Neural cell (in vitro differentiated cells): ENCODE measurements around the gene GON4L. TPM values are rescaled to one million over a fixed set of nuclear protein-coding genes. Genes with fewer than 3 reads are reported as not detected.

Experiments used
- H2AFZ ChIP-seq: fragments of 200-600, 300-800 bp; sonication (generic), shearing (Covaris generic); 2 replicates; pipeline ENCODE4 v1.6.0; 2014; ENCODE audit warnings: low read depth, mild to moderate bottlenecking, antibody characterized with exemption, low read length, moderate library complexity
- H3F3A ChIP-seq: fragments of 200-600 bp; shearing (Covaris generic); 2 replicates; pipeline ENCODE4 v1.6.1; 2016; ENCODE audit warnings: mild to moderate bottlenecking, moderate library complexity, mixed read lengths, antibody characterized with exemption, low read length; ENCODE audit not compliant: insufficient read depth, poor library complexity, severe bottlenecking
- H3K27ac ChIP-seq: fragments of 200-600, 300-800 bp; sonication (generic), shearing (Covaris generic); 2 replicates; pipeline ENCODE4 v1.5.1; 2014; ENCODE audit warnings: mild to moderate bottlenecking, low read length, moderate library complexity
- H3K27me3 ChIP-seq: fragments of 300-800, 200-600 bp; sonication (generic), shearing (Covaris generic); 2 replicates; pipeline ENCODE4 v1.6.0; 2014; ENCODE audit warnings: mild to moderate bottlenecking, low read depth, low read length, moderate library complexity; ENCODE audit not compliant: insufficient read depth
- H3K36me3 ChIP-seq: fragments of 300-800, 200-600 bp; sonication (generic), shearing (Covaris generic); 2 replicates; pipeline ENCODE4 v1.5.1; 2014; ENCODE audit warnings: mild to moderate bottlenecking, antibody characterized with exemption, low read length, moderate library complexity; ENCODE audit not compliant: insufficient read depth
- H3K4me2 ChIP-seq: fragments of 300-800, 200-600 bp; sonication (generic), shearing (Covaris generic); 2 replicates; pipeline ENCODE4 v1.6.0; 2014; ENCODE audit warnings: mild to moderate bottlenecking, low read length
- H3K4me3 ChIP-seq: fragments of 300-800, 200-600 bp; sonication (generic), shearing (Covaris generic); 2 replicates; pipeline ENCODE4 v1.5.1; 2014; ENCODE audit warnings: mild to moderate bottlenecking, low read length, moderate library complexity
- H3K79me2 ChIP-seq: fragments of 200-600 bp; shearing (Covaris generic); replicated peaks from 2 replicates; pipeline ENCODE4 v1.6.0; 2014; ENCODE audit warnings: mild to moderate bottlenecking, low read length, moderate library complexity; ENCODE audit not compliant: insufficient read depth
- H3K9ac ChIP-seq: fragments of 300-800, 200-600 bp; sonication (generic), shearing (Covaris generic); 2 replicates; pipeline ENCODE4 v1.6.1; 2016; ENCODE audit warnings: mild to moderate bottlenecking, low read length, mixed read lengths
- H3K9me2 ChIP-seq: fragments of 200-600 bp; shearing (Covaris generic); 2 replicates; pipeline ENCODE4 v1.6.1; 2016; ENCODE audit warnings: mild to moderate bottlenecking, low read length, mixed read lengths; ENCODE audit not compliant: insufficient read depth
- H3K9me3 ChIP-seq: fragments of 200-600, 300-800 bp; sonication (generic), shearing (Covaris generic); 2 replicates; pipeline ENCODE4 v1.6.1; 2016; ENCODE audit warnings: mild to moderate bottlenecking, mixed run types, low read length, moderate library complexity, mixed read lengths
- H4K20me1 ChIP-seq: fragments of 200-600 bp; shearing (Covaris generic); 2 replicates; pipeline ENCODE4 v1.6.1; 2016; ENCODE audit warnings: mild to moderate bottlenecking, mixed run types; ENCODE audit not compliant: insufficient read depth
- CTCF ChIP-seq: fragments of 450-650 bp; IDR thresholded peaks from 2 replicates; pipeline ENCODE4 v1.5.1; 2014; ENCODE audit warnings: antibody characterized with exemption, mild to moderate bottlenecking, moderate library complexity; ENCODE audit not compliant: poor library complexity, severe bottlenecking
- EP300 ChIP-seq: fragments of 450-650 bp; conservative IDR thresholded peaks from 2 replicates; pipeline ENCODE4 v1.6.1; 2014; ENCODE audit warnings: antibody characterized with exemption, mild to moderate bottlenecking, moderate library complexity; ENCODE audit not compliant: poor library complexity, severe bottlenecking
- EZH2 ChIP-seq: fragments of 200-600, 300-800 bp; shearing (Covaris generic), sonication (generic); IDR thresholded peaks from 2 replicates; pipeline ENCODE4 v1.6.1; 2014; ENCODE audit warnings: antibody characterized with exemption, low read length, borderline replicate concordance, mild to moderate bottlenecking; ENCODE audit not compliant: insufficient read depth, poor library complexity, severe bottlenecking
- MXI1 ChIP-seq: fragments of 450-650 bp; conservative IDR thresholded peaks from 2 replicates; pipeline ENCODE4 v1.6.1; 2014; ENCODE audit warnings: antibody characterized with exemption, mild to moderate bottlenecking; ENCODE audit not compliant: poor library complexity, severe bottlenecking
- POLR2AphosphoS5 ChIP-seq: IDR thresholded peaks from 2 replicates; pipeline ENCODE4 v1.6.1; 2012
- RAD21 ChIP-seq: fragments of 450-650 bp; conservative IDR thresholded peaks from 2 replicates; pipeline ENCODE4 v1.6.1; 2014; ENCODE audit warnings: antibody characterized with exemption, mild to moderate bottlenecking, moderate library complexity
- REST ChIP-seq: IDR thresholded peaks from 2 replicates; pipeline ENCODE4 v1.6.1; 2012; ENCODE audit warnings: borderline replicate concordance
- SMC3 ChIP-seq: fragments of 450-650 bp; conservative IDR thresholded peaks from 2 replicates; pipeline ENCODE4 v1.6.1; 2014; ENCODE audit warnings: antibody characterized with exemption, mild to moderate bottlenecking, moderate library complexity; ENCODE audit not compliant: poor library complexity
- TAF1 ChIP-seq: IDR thresholded peaks from 2 replicates; pipeline ENCODE4 v1.6.1; 2012; ENCODE audit warnings: low read depth
- polyA plus RNA-seq: library from polyadenylated mRNA; depleted of rRNA; stranded (reverse); fragments of >200 nt; gene quantifications from 2 replicates; pipeline ENCODE4 v1.2.3, GENCODE V29; 2014

The GON4L gene
- polyA plus RNA-seq, 1 donor from 2014 or later, result 30.2 TPM

- Histone ChIP-seq H3K27me3 (no peaks in the 10 kb centered on the region), H3K36me3 (no peaks in the 10 kb centered on the region), H3K27ac (no peak overlapping the region), H3K4me2 (no peak overlapping the region), H3K9me2 (no peaks in the 10 kb centered on the region), H3K4me3 (no peak overlapping the region), H4K20me1 (no peaks in the 10 kb centered on the region), H2AFZ (no peak overlapping the region), H3F3A (no peaks in the 10 kb centered on the region), H3K79me2 (peaks cover 41% of the 10 kb centered on the region), H3K9me3 (no peaks in the 10 kb centered on the region), H3K9ac (no peak overlapping the region)
- no peak for TF ChIP-seq CTCF
- no peak for TF ChIP-seq SMC3
- no peak for TF ChIP-seq EZH2
- TF ChIP-seq EP300, result no peak
- TF ChIP-seq TAF1, result no peak
- TF ChIP-seq POLR2AphosphoS5, result no peak
- no peak for TF ChIP-seq MXI1
- TF ChIP-seq REST, result no peak
- no peak for TF ChIP-seq RAD21
These were observed 9.0 kb downstream of the GON4L start for GRCh38 chr1:155847823-155848529.

- no peak overlapping the region for H3K27ac ChIP-seq
- H4K20me1 ChIP-seq, result no peaks in the 10 kb centered on the region
- H3K9me3 ChIP-seq, result no peaks in the 10 kb centered on the region
- H3K36me3 ChIP-seq, result no peaks in the 10 kb centered on the region
- no peak overlapping the region for H2AFZ ChIP-seq
- no peak overlapping the region for H3K9ac ChIP-seq
- TF ChIP-seq TAF1 (no peak), CTCF (no peak), REST (no peak), MXI1 (no peak), SMC3 (no peak), POLR2AphosphoS5 (no peak), RAD21 (no peak), EP300 (no peak), EZH2 (no peak)
- no peaks in the 10 kb centered on the region for H3K27me3 ChIP-seq
- H3F3A ChIP-seq, result no peaks in the 10 kb centered on the region
- H3K4me2 ChIP-seq, result no peak overlapping the region
- H3K4me3 ChIP-seq, result no peak overlapping the region
- H3K79me2 ChIP-seq, result peaks cover 34% of the 10 kb centered on the region
- H3K9me2 ChIP-seq, result no peaks in the 10 kb centered on the region
These were observed 12.1 kb downstream of the GON4L start for GRCh38 chr1:155844860-155845421.
